Measurements from ENCODE around the gene CNTNAP2.

DNA sequence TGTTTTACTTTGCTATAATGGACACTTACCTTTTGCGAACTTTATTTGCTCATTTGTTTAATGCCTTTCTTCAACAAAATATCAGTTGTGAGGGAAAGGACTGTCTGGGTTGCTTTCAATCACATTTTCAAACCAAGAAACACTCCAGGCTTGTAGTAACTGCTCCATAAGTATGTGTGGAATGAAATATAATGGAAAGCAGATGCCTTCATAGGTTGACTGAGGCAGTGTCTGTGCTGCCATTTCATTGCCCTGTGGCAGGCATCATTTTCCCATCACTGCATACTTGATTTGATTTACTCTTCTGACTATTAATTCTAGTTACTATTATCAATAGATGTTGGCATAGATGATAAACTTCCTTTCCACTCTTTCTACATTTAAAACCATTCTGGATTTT, 762.3 kb downstream of the CNTNAP2 start:
- TF ChIP-seq, protein P1, sequence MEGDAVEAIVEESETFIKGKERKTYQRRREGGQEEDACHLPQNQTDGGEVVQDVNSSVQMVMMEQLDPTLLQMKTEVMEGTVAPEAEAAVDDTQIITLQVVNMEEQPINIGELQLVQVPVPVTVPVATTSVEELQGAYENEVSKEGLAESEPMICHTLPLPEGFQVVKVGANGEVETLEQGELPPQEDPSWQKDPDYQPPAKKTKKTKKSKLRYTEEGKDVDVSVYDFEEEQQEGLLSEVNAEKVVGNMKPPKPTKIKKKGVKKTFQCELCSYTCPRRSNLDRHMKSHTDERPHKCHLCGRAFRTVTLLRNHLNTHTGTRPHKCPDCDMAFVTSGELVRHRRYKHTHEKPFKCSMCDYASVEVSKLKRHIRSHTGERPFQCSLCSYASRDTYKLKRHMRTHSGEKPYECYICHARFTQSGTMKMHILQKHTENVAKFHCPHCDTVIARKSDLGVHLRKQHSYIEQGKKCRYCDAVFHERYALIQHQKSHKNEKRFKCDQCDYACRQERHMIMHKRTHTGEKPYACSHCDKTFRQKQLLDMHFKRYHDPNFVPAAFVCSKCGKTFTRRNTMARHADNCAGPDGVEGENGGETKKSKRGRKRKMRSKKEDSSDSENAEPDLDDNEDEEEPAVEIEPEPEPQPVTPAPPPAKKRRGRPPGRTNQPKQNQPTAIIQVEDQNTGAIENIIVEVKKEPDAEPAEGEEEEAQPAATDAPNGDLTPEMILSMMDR (IDR thresholded peaks at IDR 0.05) = no peak
- TF ChIP-seq POLR2AphosphoS5 (IDR thresholded peaks at IDR 0.05; ENCODE audit: low read depth, low read length) (no peak), TCF7L2 (IDR thresholded peaks at IDR 0.05; ENCODE audit: low read depth, low read length) (no peak)
- TF ChIP-seq, protein P2, sequence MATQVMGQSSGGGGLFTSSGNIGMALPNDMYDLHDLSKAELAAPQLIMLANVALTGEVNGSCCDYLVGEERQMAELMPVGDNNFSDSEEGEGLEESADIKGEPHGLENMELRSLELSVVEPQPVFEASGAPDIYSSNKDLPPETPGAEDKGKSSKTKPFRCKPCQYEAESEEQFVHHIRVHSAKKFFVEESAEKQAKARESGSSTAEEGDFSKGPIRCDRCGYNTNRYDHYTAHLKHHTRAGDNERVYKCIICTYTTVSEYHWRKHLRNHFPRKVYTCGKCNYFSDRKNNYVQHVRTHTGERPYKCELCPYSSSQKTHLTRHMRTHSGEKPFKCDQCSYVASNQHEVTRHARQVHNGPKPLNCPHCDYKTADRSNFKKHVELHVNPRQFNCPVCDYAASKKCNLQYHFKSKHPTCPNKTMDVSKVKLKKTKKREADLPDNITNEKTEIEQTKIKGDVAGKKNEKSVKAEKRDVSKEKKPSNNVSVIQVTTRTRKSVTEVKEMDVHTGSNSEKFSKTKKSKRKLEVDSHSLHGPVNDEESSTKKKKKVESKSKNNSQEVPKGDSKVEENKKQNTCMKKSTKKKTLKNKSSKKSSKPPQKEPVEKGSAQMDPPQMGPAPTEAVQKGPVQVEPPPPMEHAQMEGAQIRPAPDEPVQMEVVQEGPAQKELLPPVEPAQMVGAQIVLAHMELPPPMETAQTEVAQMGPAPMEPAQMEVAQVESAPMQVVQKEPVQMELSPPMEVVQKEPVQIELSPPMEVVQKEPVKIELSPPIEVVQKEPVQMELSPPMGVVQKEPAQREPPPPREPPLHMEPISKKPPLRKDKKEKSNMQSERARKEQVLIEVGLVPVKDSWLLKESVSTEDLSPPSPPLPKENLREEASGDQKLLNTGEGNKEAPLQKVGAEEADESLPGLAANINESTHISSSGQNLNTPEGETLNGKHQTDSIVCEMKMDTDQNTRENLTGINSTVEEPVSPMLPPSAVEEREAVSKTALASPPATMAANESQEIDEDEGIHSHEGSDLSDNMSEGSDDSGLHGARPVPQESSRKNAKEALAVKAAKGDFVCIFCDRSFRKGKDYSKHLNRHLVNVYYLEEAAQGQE (IDR thresholded peaks at IDR 0.05; ENCODE audit: insufficient read depth in 1 of 2, low read depth in 2 of 2, low read length in 1 of 2) = no peak
